ENCODE measurements around the gene ARMC6. TPM values are rescaled to one million over a fixed set of nuclear protein-coding genes. Genes with fewer than 3 reads are reported as not detected.
"Not testable (repeated sequence)": the region's sequence is repeated elsewhere in the genome, so short reads cannot be mapped to it uniquely, and the experiment has no call there.

Gene ARMC6
- total RNA-seq, 4 donors from 2014 or later: 16.2 to 25.8 (median 20.4) TPM

GRCh38 chr19:19105365-19106055, 72.1 kb downstream of the ARMC6 start:
- H3K27ac ChIP-seq (replicated peaks in 1 of 4): no peak overlapping the region

GRCh38 chr19:19106056-19106551, 72.7 kb downstream of the ARMC6 start:
- peak overlapping the region; percentile 34 to 54 (median 38) for H3K4me3 ChIP-seq
- peaks cover 6 to 32% (median 21%) of the 10 kb centered on the region in 4 donors for H3K4me1 ChIP-seq
- H3K27me3 ChIP-seq: peaks cover 0 to 11% (median 2%) of the 10 kb centered on the region in 4 donors
- intact Hi-C loops (cut with DNase I): no loop called here
- WGBS: 50% methylated on average over 21 of the region's 25 CpGs
- TF ChIP-seq EP300 (IDR thresholded peaks at IDR 0.05): no peak
- no peak for TF ChIP-seq POLR2A (IDR thresholded peaks at IDR 0.05; ENCODE audit: low read depth)
- TF ChIP-seq CTCF (IDR thresholded peaks at IDR 0.05): no peak
- TF ChIP-seq POLR2AphosphoS5 (IDR thresholded peaks at IDR 0.05): no peak
- DNase-seq (ENCODE audit: extremely low spot score): no peak
- peaks cover 0 to 37% (median 9%) of the 10 kb centered on the region in 4 donors for H3K36me3 ChIP-seq
- H3K27ac ChIP-seq (replicated peaks in 1 of 4): no peak overlapping the region
- no peaks in the 10 kb centered on the region for H3K9me3 ChIP-seq

More at GRCh38 chr19:19105365-19106055, 72.1 kb downstream of the ARMC6 start:
- TF ChIP-seq POLR2A (IDR thresholded peaks at IDR 0.05; ENCODE audit: low read depth) (no peak), POLR2AphosphoS5 (IDR thresholded peaks at IDR 0.05) (no peak), EP300 (IDR thresholded peaks at IDR 0.05) (no peak), CTCF (IDR thresholded peaks at IDR 0.05) (no peak)
- Histone ChIP-seq H3K9me3 (no peaks in the 10 kb centered on the region), H3K36me3 (peaks cover 1 to 43% (median 14%) of the 10 kb centered on the region in 4 donors), H3K27me3 (peaks cover 0 to 5% (median 0%) of the 10 kb centered on the region in 4 donors), H3K4me3 (peak overlapping the region; percentile 34 to 54 (median 38)), H3K4me1 (peaks cover 6 to 27% (median 17%) of the 10 kb centered on the region in 4 donors)
- WGBS: 28% methylated on average over 29 of the region's 36 CpGs
- intact Hi-C loops (cut with DNase I): no loop called here
- no peak for DNase-seq (ENCODE audit: extremely low spot score)

GRCh38 chr19:19106938-19107337, 73.5 kb downstream of the ARMC6 start:
- H3K27me3 ChIP-seq: peaks cover 0 to 13% (median 2%) of the 10 kb centered on the region in 4 donors
- H3K4me3 ChIP-seq; H3K9me3 ChIP-seq; DNase-seq (ENCODE audit: extremely low spot score); H3K27ac ChIP-seq (replicated peaks in 1 of 4); intact Hi-C loops (cut with DNase I): not testable (repeated sequence)
- peaks cover 6 to 32% (median 21%) of the 10 kb centered on the region in 4 donors for H3K4me1 ChIP-seq
- H3K36me3 ChIP-seq: peaks cover 0 to 28% (median 2%) of the 10 kb centered on the region in 4 donors
- WGBS: 96% methylated on average over 7 of the region's 7 CpGs

- Histone ChIP-seq H3K36me3 (peaks cover 0 to 21% (median 2%) of the 10 kb centered on the region in 4 donors), H3K27ac (replicated peaks in 1 of 4) (no peak overlapping the region), H3K9me3 (no peaks in the 10 kb centered on the region), H3K4me1 (peaks cover 6 to 32% (median 21%) of the 10 kb centered on the region in 4 donors), H3K4me3 (no peak overlapping the region), H3K27me3 (peaks cover 0 to 13% (median 2%) of the 10 kb centered on the region in 4 donors)
- DNase-seq (ENCODE audit: extremely low spot score): no peak
- intact Hi-C loops (cut with DNase I): no loop called here
- TF ChIP-seq POLR2A (IDR thresholded peaks at IDR 0.05; ENCODE audit: low read depth) (no peak), EP300 (IDR thresholded peaks at IDR 0.05) (no peak), CTCF (IDR thresholded peaks at IDR 0.05) (no peak), POLR2AphosphoS5 (IDR thresholded peaks at IDR 0.05) (no peak)
- 90% methylated on average over 11 of the region's 11 CpGs for WGBS
Measured at GRCh38 chr19:19107654-19108053, 74.3 kb downstream of the ARMC6 start.

Other genes with a start within 250 kb of the ARMC6 start
- gene COMP, start 242.3 kb upstream of the ARMC6 start, total RNA-seq: under 1 TPM; 0.33 to 0.83 (median 0.62) TPM
- gene UPF1, start 201.6 kb upstream of the ARMC6 start, total RNA-seq: 100 to 1,000 TPM in 1 of 4 donors, 10 to 100 TPM in 3; 54.8 to 116 (median 77.4) TPM
- 1 to 10 TPM in 3 of 4 donors, under 1 TPM in 1; 0.42 to 3.2 (median 1.1) TPM for gene CERS1, start 137.4 kb upstream of the ARMC6 start, total RNA-seq
- gene COPE, start 114.2 kb upstream of the ARMC6 start, total RNA-seq: 100 to 1,000 TPM; 173 to 231 (median 210) TPM
- gene DDX49, start 113.9 kb upstream of the ARMC6 start, total RNA-seq: 10 to 100 TPM; 38.4 to 42.6 (median 41.7) TPM
- 10 to 100 TPM; 26.7 to 47.8 (median 39.1) TPM for gene HOMER3, start 92.4 kb upstream of the ARMC6 start, total RNA-seq
- gene SUGP2, start 86 bp upstream of the ARMC6 start, total RNA-seq: 10 to 100 TPM; 23.1 to 45.7 (median 32.0) TPM
- 10 to 100 TPM; 11.2 to 16.8 (median 13.8) TPM for gene SLC25A42, start 30.4 kb downstream of the ARMC6 start, total RNA-seq
- gene TMEM161A, start 104.9 kb downstream of the ARMC6 start, total RNA-seq: 10 to 100 TPM; 12.0 to 26.8 (median 16.9) TPM
- not detected for gene MEF2B, start 136.7 kb downstream of the ARMC6 start, total RNA-seq
- gene BORCS8, start 158.5 kb downstream of the ARMC6 start, total RNA-seq: 10 to 100 TPM; 10.8 to 16.1 (median 12.5) TPM
- 10 to 100 TPM; 34.8 to 49.2 (median 38.2) TPM for gene RFXANK, start 158.7 kb downstream of the ARMC6 start, total RNA-seq
- 10 to 100 TPM in 3 of 4 donors, 1 to 10 TPM in 1; 10.0 to 18.0 (median 16.5) TPM for gene NR2C2AP, start 169.8 kb downstream of the ARMC6 start, total RNA-seq
- under 1 TPM in 1 of 4 donors, not detected in 3; 0.17 TPM for gene NCAN, start 178.4 kb downstream of the ARMC6 start, total RNA-seq
- gene TM6SF2, start 239.7 kb downstream of the ARMC6 start, total RNA-seq: under 1 TPM in 3 of 4 donors, not detected in 1; 0.40 to 0.50 (median 0.45) TPM